Skeletal muscle tissue (tissue), 4 donors: ENCODE results near the gene JAKMIP2. TPM values are rescaled to one million over a fixed set of nuclear protein-coding genes. Genes with fewer than 3 reads are reported as not detected.

Experiments used
- H3K27ac ChIP-seq: one replicate; pipeline ENCODE4 v1.7.0; 2013; ENCODE audit warnings: mild to moderate bottlenecking, low read depth, low read length, inconsistent platforms
- H3K27me3 ChIP-seq, 3 donors: one replicate each; pipeline ENCODE4 v1.7.0; 2013; ENCODE audit warnings: low read length in 3 of 3; ENCODE audit not compliant: control insufficient read depth in 3 of 3, insufficient read depth in 3 of 3
- H3K36me3 ChIP-seq, 3 donors: one replicate each; pipeline ENCODE4 v1.7.0; 2013; ENCODE audit warnings: low read length in 3 of 3; ENCODE audit not compliant: control insufficient read depth in 3 of 3, insufficient read depth in 3 of 3
- H3K4me1 ChIP-seq, 3 donors: one replicate each; pipeline ENCODE4 v1.7.0; 2013; ENCODE audit warnings: low read length in 3 of 3, mild to moderate bottlenecking in 3 of 3; ENCODE audit not compliant: control insufficient read depth in 3 of 3, insufficient read depth in 3 of 3
- H3K4me3 ChIP-seq, 3 donors: one replicate each; pipeline ENCODE4 v1.7.0; 2013; ENCODE audit warnings: low read length in 3 of 3
- H3K9ac ChIP-seq, 3 donors: one replicate each; pipeline ENCODE4 v1.7.0; 2013; ENCODE audit warnings: low read length in 3 of 3, mild to moderate bottlenecking in 3 of 3, moderate library complexity in 2 of 3, low read depth in 1 of 3
- H3K9me3 ChIP-seq, 3 donors: one replicate each; pipeline ENCODE4 v1.7.0; 2013; ENCODE audit warnings: low read length in 3 of 3; ENCODE audit not compliant: control insufficient read depth in 3 of 3
- total RNA-seq: library from RNA; depleted of rRNA; stranded (reverse); fragments of >200 nt; gene quantifications from one replicate; pipeline ENCODE4 v1.2.3, GENCODE V29; 2014
- donor health status: Osteomylitis.

The JAKMIP2 gene
- total RNA-seq, 1 donor from 2014 or later: 0.52 TPM

DNA sequence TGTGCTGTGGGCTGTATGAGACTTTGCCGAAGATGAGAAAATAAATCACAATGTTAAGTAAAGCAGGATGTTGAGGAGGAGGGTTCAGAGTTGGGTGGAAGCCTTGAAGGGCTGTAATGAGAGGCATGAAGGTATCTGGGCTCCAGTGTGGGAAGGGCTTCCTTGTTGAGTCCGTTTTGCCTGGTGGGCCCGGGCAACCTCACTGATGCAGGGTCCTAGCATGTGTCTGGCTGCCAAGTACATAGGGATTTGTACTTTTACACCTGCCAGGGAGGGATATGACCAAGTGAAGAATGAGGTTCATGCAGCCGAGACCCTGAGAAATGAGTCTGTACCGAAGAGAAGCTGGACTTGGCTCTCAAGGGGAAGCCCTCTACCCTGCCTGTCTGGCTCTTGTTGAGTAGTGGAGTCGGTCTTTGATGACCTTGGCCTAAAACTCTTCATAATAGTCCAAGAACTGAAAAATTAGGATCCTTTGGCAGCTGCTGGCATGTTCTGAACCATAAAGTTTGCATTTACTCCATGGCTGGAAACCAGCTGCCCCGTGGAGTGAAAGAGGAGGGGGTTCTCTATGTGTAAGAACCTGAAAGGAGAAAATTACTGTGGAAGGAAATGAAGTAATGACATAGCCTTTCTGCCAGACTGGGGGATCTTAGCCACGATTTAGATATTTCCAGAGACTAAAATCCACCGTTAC lies 213.7 kb downstream of the JAKMIP2 start:
- H3K27ac ChIP-seq: no peak overlapping the region
- H3K4me3 ChIP-seq: no peak overlapping the region
- H3K27me3 ChIP-seq: no peaks in the 10 kb centered on the region
- no peak overlapping the region for H3K9ac ChIP-seq
- no peaks in the 10 kb centered on the region for H3K9me3 ChIP-seq
- no peaks in the 10 kb centered on the region for H3K4me1 ChIP-seq
- H3K36me3 ChIP-seq: no peaks in the 10 kb centered on the region

DNA sequence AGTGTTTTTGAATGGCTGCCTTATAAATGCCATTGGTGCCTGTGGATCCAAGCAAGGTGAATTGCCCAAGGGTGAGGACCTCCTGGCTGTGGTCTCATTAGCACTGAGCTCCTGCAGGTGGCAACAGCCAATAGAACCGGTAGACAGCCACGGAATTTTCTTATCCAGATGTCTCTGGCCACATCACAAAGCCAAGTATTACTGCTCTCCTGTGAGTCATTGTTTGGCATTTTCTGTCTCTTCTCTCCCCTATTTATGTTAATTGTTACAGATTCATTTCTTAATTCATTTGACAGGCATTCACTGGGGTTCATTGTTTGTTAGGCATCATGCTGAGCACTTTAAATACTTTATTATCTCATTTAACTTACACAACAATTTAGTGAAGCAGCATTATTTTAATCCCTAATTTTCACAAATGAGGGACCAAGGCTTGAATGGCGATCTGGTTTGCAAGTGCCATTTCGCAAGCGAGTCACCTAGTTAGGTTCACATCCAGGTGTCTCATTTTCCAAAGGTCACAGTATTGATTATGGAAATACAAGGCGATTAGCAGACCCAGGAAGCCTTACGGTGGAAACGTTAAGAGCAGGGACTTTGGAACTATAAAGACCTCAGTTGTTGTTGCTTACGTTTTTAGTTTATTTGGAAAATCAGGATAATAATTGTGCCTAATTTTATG lies 214.5 kb downstream of the JAKMIP2 start:
- H3K27me3 ChIP-seq: no peaks in the 10 kb centered on the region
- no peak overlapping the region for H3K9ac ChIP-seq
- H3K36me3 ChIP-seq: no peaks in the 10 kb centered on the region
- no peak overlapping the region for H3K27ac ChIP-seq
- H3K4me3 ChIP-seq: no peak overlapping the region
- H3K4me1 ChIP-seq: no peaks in the 10 kb centered on the region
- no peaks in the 10 kb centered on the region for H3K9me3 ChIP-seq

DNA sequence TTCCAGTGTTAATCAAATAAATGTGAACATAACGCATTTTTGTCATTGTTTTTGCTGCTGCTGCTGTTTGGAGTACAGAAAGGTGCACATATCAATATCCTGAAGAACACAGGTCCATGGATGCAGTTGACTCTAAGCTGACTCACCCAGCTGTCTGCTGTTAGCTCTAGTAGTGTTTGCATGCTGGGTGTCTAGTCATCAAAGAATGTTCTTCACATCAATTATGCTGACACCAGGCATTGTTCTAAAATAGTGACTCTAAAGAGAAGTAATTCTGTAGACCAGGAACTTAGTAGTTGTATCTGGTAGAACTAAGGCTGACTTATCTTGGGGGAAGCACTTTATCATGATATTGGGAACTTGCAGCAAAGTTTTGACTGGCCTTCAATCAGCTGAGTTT lies 217.0 kb downstream of the JAKMIP2 start:
- Histone ChIP-seq H3K4me1 (no peaks in the 10 kb centered on the region), H3K27ac (no peak overlapping the region), H3K9ac (no peak overlapping the region), H3K27me3 (no peaks in the 10 kb centered on the region), H3K36me3 (no peaks in the 10 kb centered on the region), H3K9me3 (no peaks in the 10 kb centered on the region), H3K4me3 (no peak overlapping the region)

DNA sequence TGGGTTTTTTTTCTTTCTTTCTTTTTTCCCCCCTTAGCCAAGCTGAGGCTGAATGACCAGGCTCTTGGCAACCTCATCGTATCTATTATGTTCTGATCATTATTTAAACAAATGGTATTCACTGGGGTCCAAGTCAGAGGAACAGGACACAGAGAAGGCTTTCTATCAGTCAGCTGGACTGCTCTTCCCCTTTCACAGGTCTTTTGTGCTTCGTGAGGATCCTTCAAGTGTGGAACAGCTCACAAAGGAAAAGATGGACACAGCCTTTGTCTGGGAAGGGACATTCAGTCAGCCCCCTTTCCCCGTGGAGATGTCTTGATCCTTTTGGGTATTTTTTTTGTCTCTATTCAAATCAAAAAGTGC lies 218.4 kb downstream of the JAKMIP2 start:
- Histone ChIP-seq H3K4me3 (no peak overlapping the region), H3K4me1 (no peaks in the 10 kb centered on the region), H3K36me3 (no peaks in the 10 kb centered on the region), H3K9ac (no peak overlapping the region), H3K27ac (no peak overlapping the region), H3K9me3 (no peaks in the 10 kb centered on the region), H3K27me3 (no peaks in the 10 kb centered on the region)

DNA sequence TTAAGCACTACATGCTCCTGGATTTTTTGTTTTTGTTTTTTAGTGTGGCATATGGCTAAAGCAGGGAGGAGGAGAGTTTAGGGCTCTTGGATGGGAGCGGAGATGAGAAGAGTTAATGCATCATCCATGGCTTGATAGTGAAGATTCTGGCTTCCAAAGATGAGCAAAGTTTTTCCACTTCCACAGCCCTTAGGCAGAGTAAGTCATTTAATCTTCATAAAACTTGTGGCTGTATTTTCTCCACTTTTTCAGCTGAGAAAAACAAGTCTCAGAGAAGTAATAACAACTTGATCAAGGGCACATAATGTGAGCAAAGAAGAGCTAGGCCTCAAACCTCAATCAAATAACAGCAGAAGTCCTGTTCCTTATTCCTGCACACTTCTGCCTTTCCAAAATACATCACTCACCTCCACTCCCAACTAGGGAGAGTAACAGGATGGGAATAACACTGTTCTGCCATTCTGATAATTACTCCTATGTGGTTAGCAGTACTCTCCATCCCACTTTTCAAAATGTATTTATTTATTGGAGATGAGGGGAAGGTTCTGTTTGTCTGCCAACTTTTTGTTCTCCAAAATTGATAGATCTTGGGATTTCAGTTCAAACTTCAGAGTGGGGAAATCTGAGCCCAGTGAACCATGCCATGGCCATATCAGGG lies 218.9 kb downstream of the JAKMIP2 start:
- no peak overlapping the region for H3K4me3 ChIP-seq
- H3K27ac ChIP-seq: no peak overlapping the region
- H3K9me3 ChIP-seq: no peaks in the 10 kb centered on the region
- no peaks in the 10 kb centered on the region for H3K27me3 ChIP-seq
- H3K36me3 ChIP-seq: no peaks in the 10 kb centered on the region
- H3K9ac ChIP-seq: no peak overlapping the region
- no peaks in the 10 kb centered on the region for H3K4me1 ChIP-seq

DNA sequence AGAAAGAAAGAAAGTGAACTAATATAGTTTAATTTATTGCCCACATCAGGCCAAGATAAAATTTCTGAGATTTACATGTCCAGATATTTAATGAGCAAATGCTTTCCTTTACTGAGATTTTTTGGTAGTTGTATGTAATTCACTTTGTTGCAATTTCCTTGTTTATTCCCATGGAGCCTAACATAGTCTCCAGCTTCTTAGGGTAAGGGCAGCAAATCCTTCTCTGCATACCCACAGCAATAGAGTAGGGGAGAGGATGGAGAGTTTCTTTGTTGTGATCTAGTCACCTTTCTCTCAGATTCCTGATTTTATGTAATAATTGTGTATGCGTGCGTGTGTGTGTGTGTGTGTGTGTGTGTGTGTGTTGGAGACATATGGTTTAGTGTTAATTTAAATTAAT lies 221.1 kb downstream of the JAKMIP2 start:
- Histone ChIP-seq H3K4me1 (no peaks in the 10 kb centered on the region), H3K36me3 (no peaks in the 10 kb centered on the region), H3K4me3 (no peak overlapping the region), H3K9me3 (no peaks in the 10 kb centered on the region), H3K27me3 (no peaks in the 10 kb centered on the region), H3K27ac (no peak overlapping the region), H3K9ac (no peak overlapping the region)

DNA sequence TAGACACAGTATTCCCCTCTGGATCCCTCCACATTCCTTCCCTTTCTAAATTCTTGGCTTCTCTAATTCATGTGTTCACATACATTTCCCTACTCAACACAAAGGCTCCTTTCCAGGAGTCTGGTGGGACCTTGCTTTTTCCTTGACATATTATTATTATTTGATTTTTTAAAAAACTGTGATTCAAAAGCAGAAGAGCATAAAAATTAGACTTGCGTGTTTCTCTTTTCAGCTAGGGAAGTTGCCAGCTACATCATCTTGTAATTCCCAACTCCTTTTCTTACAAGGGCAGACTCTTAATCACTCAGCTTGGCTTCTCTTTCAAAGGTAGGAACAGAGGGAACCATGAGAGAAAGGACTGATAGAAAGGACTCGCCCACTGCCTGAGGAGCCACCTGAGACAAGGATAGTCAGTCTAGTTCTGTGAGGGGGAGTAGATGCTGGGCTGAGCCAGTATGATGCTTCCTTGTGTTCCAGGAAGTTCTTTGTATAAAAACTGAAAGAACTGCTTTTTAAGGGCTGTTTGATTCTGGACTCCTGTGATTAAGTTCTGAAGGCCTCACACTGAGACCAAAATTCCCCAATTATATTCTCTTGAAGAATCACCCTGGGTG lies 221.7 kb downstream of the JAKMIP2 start:
- no peak overlapping the region for H3K9ac ChIP-seq
- H3K36me3 ChIP-seq: no peaks in the 10 kb centered on the region
- no peak overlapping the region for H3K4me3 ChIP-seq
- H3K4me1 ChIP-seq: no peaks in the 10 kb centered on the region
- no peaks in the 10 kb centered on the region for H3K9me3 ChIP-seq
- H3K27me3 ChIP-seq: no peaks in the 10 kb centered on the region
- H3K27ac ChIP-seq: no peak overlapping the region

DNA sequence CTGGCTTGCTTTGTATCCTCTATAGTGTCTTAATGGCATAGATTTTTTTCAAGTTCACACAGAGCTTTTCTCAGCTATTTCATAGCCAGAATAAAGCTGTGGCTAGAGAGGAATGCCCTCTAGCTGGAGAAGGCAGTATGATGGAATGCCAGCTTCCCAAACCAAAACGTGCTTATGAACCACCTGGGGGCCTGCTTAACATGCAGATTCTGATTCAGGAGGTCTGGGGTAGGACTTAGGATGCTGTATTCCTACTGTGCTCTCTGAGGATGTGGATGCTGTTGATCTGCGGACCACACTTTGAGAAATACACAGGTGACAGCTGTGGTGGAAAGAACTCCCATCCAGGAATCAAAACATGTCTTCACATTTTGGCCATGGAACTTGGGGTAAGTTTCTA lies 222.8 kb downstream of the JAKMIP2 start:
- no peak overlapping the region for H3K27ac ChIP-seq
- no peaks in the 10 kb centered on the region for H3K9me3 ChIP-seq
- no peaks in the 10 kb centered on the region for H3K27me3 ChIP-seq
- no peak overlapping the region for H3K9ac ChIP-seq
- H3K4me1 ChIP-seq: no peaks in the 10 kb centered on the region
- H3K4me3 ChIP-seq: no peak overlapping the region
- no peaks in the 10 kb centered on the region for H3K36me3 ChIP-seq

DNA sequence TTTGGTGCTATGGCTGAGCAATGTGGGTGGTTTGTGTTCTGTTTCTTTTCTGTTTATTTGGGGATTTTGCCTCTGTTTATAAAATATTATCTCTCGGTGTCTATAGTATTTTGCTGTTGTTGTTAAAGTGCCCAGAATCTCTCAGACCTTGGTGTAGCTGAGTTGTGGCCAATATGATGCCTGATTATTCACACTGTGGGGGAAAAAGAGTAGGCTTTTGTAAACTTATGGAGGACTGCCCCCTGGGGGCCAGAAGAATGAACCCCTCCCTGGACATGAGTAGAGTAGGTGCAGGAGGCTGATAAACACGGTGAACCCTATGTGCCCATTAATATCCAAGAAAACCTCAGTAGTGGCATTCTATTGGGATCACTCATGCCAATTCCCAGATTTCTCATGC lies 223.7 kb downstream of the JAKMIP2 start:
- Histone ChIP-seq H3K4me1 (peaks cover 0 to 6% (median 6%) of the 10 kb centered on the region in 3 donors), H3K36me3 (no peaks in the 10 kb centered on the region), H3K4me3 (no peak overlapping the region), H3K27ac (no peak overlapping the region), H3K9ac (no peak overlapping the region), H3K9me3 (no peaks in the 10 kb centered on the region), H3K27me3 (no peaks in the 10 kb centered on the region)
